ENCODE data around the gene CCSER1. TPM values are rescaled to one million over a fixed set of nuclear protein-coding genes. Genes with fewer than 3 reads are reported as not detected.

The CCSER1 gene
- polyA plus RNA-seq, 1 donor from 2014 or later = 20.8 TPM

DNA sequence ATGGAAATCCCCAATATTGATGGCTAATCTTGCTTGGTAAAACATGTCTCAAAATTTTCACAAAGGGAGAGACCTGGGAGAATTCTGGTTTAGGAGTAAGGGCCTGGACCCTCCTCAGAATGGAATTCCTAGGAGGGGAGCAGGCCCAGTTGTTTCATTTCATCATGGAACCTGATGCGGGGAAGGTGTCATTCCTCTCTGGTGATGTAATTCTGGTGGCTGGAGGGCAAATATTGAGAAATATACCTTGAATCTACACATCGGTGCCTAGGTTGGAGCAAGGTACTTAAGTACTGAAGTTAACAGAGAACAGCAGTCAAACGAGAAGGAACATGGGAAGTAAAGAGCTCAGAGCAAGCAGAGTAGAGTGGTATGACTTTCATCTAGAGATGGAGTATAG is 23.2 kb upstream of the CCSER1 start:
- no peaks in the 10 kb centered on the region for H3K79me2 ChIP-seq (replicated peaks; ENCODE audit: insufficient read depth, low read length)
- no peaks in the 10 kb centered on the region for H3K27me3 ChIP-seq (ENCODE audit: insufficient read depth, low read depth, low read length)
- H3K36me3 ChIP-seq (ENCODE audit: insufficient read depth, low read length) = no peaks in the 10 kb centered on the region
- no peak overlapping the region for H3K9ac ChIP-seq (ENCODE audit: low read length)
- H2AFZ ChIP-seq (ENCODE audit: low read depth, low read length) = no peak overlapping the region
- TF ChIP-seq EP300 (conservative IDR thresholded peaks at IDR 0.05; ENCODE audit: poor library complexity, severe bottlenecking) (no peak), CTCF (IDR thresholded peaks at IDR 0.05; ENCODE audit: poor library complexity, severe bottlenecking) (no peak), EZH2 (IDR thresholded peaks at IDR 0.05; ENCODE audit: borderline replicate concordance, insufficient read depth, low read length, poor library complexity, severe bottlenecking) (no peak), MXI1 (conservative IDR thresholded peaks at IDR 0.05; ENCODE audit: poor library complexity, severe bottlenecking) (no peak), TAF1 (IDR thresholded peaks at IDR 0.05; ENCODE audit: low read depth) (no peak), POLR2AphosphoS5 (IDR thresholded peaks at IDR 0.05) (no peak), RAD21 (conservative IDR thresholded peaks at IDR 0.05) (no peak), SMC3 (conservative IDR thresholded peaks at IDR 0.05; ENCODE audit: poor library complexity) (no peak)
- TF ChIP-seq, protein P1, sequence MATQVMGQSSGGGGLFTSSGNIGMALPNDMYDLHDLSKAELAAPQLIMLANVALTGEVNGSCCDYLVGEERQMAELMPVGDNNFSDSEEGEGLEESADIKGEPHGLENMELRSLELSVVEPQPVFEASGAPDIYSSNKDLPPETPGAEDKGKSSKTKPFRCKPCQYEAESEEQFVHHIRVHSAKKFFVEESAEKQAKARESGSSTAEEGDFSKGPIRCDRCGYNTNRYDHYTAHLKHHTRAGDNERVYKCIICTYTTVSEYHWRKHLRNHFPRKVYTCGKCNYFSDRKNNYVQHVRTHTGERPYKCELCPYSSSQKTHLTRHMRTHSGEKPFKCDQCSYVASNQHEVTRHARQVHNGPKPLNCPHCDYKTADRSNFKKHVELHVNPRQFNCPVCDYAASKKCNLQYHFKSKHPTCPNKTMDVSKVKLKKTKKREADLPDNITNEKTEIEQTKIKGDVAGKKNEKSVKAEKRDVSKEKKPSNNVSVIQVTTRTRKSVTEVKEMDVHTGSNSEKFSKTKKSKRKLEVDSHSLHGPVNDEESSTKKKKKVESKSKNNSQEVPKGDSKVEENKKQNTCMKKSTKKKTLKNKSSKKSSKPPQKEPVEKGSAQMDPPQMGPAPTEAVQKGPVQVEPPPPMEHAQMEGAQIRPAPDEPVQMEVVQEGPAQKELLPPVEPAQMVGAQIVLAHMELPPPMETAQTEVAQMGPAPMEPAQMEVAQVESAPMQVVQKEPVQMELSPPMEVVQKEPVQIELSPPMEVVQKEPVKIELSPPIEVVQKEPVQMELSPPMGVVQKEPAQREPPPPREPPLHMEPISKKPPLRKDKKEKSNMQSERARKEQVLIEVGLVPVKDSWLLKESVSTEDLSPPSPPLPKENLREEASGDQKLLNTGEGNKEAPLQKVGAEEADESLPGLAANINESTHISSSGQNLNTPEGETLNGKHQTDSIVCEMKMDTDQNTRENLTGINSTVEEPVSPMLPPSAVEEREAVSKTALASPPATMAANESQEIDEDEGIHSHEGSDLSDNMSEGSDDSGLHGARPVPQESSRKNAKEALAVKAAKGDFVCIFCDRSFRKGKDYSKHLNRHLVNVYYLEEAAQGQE (IDR thresholded peaks at IDR 0.05; ENCODE audit: borderline replicate concordance) = no peak
- H3K9me2 ChIP-seq (ENCODE audit: insufficient read depth, low read length) = no peaks in the 10 kb centered on the region
- no peaks in the 10 kb centered on the region for H3K9me3 ChIP-seq (ENCODE audit: low read length)
- H3K4me3 ChIP-seq (ENCODE audit: low read length) = no peak overlapping the region
- H3K27ac ChIP-seq (ENCODE audit: low read length) = no peak overlapping the region
- H3F3A ChIP-seq (ENCODE audit: insufficient read depth, low read length, poor library complexity, severe bottlenecking) = no peaks in the 10 kb centered on the region
- no peak overlapping the region for H3K4me2 ChIP-seq (ENCODE audit: low read length)
- no peaks in the 10 kb centered on the region for H4K20me1 ChIP-seq (ENCODE audit: insufficient read depth)

GRCh38 chr4:90105274-90105673 is 21.9 kb upstream of the CCSER1 start:
- Histone ChIP-seq H4K20me1 (ENCODE audit: insufficient read depth) (no peaks in the 10 kb centered on the region), H3K36me3 (ENCODE audit: insufficient read depth, low read length) (no peaks in the 10 kb centered on the region), H3K9me3 (ENCODE audit: low read length) (no peaks in the 10 kb centered on the region), H3K4me3 (ENCODE audit: low read length) (no peak overlapping the region), H2AFZ (ENCODE audit: low read depth, low read length) (no peak overlapping the region), H3K9me2 (ENCODE audit: insufficient read depth, low read length) (no peaks in the 10 kb centered on the region), H3K79me2 (replicated peaks; ENCODE audit: insufficient read depth, low read length) (no peaks in the 10 kb centered on the region), H3K4me2 (ENCODE audit: low read length) (no peak overlapping the region), H3K9ac (ENCODE audit: low read length) (no peak overlapping the region), H3F3A (ENCODE audit: insufficient read depth, low read length, poor library complexity, severe bottlenecking) (no peaks in the 10 kb centered on the region), H3K27me3 (ENCODE audit: insufficient read depth, low read depth, low read length) (no peaks in the 10 kb centered on the region), H3K27ac (ENCODE audit: low read length) (no peak overlapping the region)
- TF ChIP-seq MXI1 (conservative IDR thresholded peaks at IDR 0.05; ENCODE audit: poor library complexity, severe bottlenecking) (no peak), TAF1 (IDR thresholded peaks at IDR 0.05; ENCODE audit: low read depth) (no peak), CTCF (IDR thresholded peaks at IDR 0.05; ENCODE audit: poor library complexity, severe bottlenecking) (no peak), EZH2 (IDR thresholded peaks at IDR 0.05; ENCODE audit: borderline replicate concordance, insufficient read depth, low read length, poor library complexity, severe bottlenecking) (no peak), SMC3 (conservative IDR thresholded peaks at IDR 0.05; ENCODE audit: poor library complexity) (no peak), RAD21 (conservative IDR thresholded peaks at IDR 0.05) (no peak), EP300 (conservative IDR thresholded peaks at IDR 0.05; ENCODE audit: poor library complexity, severe bottlenecking) (no peak), POLR2AphosphoS5 (IDR thresholded peaks at IDR 0.05) (no peak)
- TF ChIP-seq, protein P1 (IDR thresholded peaks at IDR 0.05; ENCODE audit: borderline replicate concordance) = no peak

Data from neural cell (in vitro differentiated cells).